ENCODE results near the gene EVA1C.

- no peak for TF ChIP-seq ZNF384 (IDR thresholded peaks at IDR 0.05; ENCODE audit: borderline replicate concordance, low read depth, low read length)
- no peak for TF ChIP-seq CTCF (IDR thresholded peaks at IDR 0.05 in 2 of 3, conservative IDR thresholded peaks at IDR 0.05 in 1 of 3; ENCODE audit: control insufficient read depth in 2 of 3, extremely low read depth in 1 of 3, insufficient read depth in 1 of 3, low read depth in 3 of 3, low read length in 3 of 3)
- TF ChIP-seq ZNF207 (IDR thresholded peaks at IDR 0.05; ENCODE audit: borderline replicate concordance) = no peak
- no peak for TF ChIP-seq REST (IDR thresholded peaks at IDR 0.05; ENCODE audit: low read depth, low read length)
- no peak for TF ChIP-seq EZH2 (IDR thresholded peaks at IDR 0.05; ENCODE audit: borderline replicate concordance, control insufficient read depth, low read depth, low read length)
- no peak for TF ChIP-seq NBN (IDR thresholded peaks at IDR 0.05)
- no peak for TF ChIP-seq PRDM15 (CRISPR knock-in tag; IDR thresholded peaks at IDR 0.05)
- TF ChIP-seq SUZ12 (IDR thresholded peaks at IDR 0.05; ENCODE audit: unreplicated experiment) = no peak
- no peak for TF ChIP-seq CHD2 (IDR thresholded peaks at IDR 0.05; ENCODE audit: borderline replicate concordance, low read depth, low read length)
Measured at GRCh38 chr21:32532636-32533035, 120.1 kb downstream of the EVA1C start.
